Measurements from ENCODE around the gene TNNI3. TPM values are rescaled to one million over a fixed set of nuclear protein-coding genes. Genes with fewer than 3 reads are reported as not detected.

TNNI3 gene
- total and polyA plus RNA-seq, 10 of the 15 experiments (the other 5 are each of a cell fraction or from before 2014, with no cell fraction given), result not detected

GRCh38 chr19:55197528-55197927 is 40.0 kb upstream of the TNNI3 start:
- Histone ChIP-seq H3K4me3 (no peak overlapping the region), H3K9ac (ENCODE audit: control insufficient read depth, insufficient read depth, low read length) (no peak overlapping the region), H3K36me3 (ENCODE audit: control insufficient read depth in 2 of 2, insufficient read depth in 2 of 2, low read length in 1 of 2) (no peaks in the 10 kb centered on the region), H3K4me2 (ENCODE audit: control insufficient read depth, insufficient read depth) (no peak overlapping the region), H3K27ac (ENCODE audit: control insufficient read depth, insufficient read depth) (no peak overlapping the region), H3K4me1 (ENCODE audit: control insufficient read depth, insufficient read depth, low read length) (no peaks in the 10 kb centered on the region), H3K9me3 (replicated peaks; ENCODE audit: control insufficient read depth, insufficient read depth, low read length) (no peaks in the 10 kb centered on the region), H4K20me1 (ENCODE audit: control insufficient read depth, insufficient read depth) (no peaks in the 10 kb centered on the region), H3K27me3 (replicated peaks in 1 of 2; ENCODE audit: control insufficient read depth in 2 of 2, insufficient read depth in 2 of 2, low read length in 1 of 2) (no peaks in the 10 kb centered on the region; a peak in 1 of 4 replicates), H2AFZ (ENCODE audit: control insufficient read depth, low read depth, low read length) (no peak overlapping the region), H3K79me2 (ENCODE audit: control insufficient read depth, insufficient read depth, low read length) (no peaks in the 10 kb centered on the region)
- TF ChIP-seq MYC (IDR thresholded peaks at IDR 0.05; ENCODE audit: insufficient read depth, insufficient read length, insufficient replicate concordance, low read length, severe bottlenecking) (no peak), HCFC1 (IDR thresholded peaks at IDR 0.05; ENCODE audit: low read length) (peak; percentile 86), YY1 (IDR thresholded peaks at IDR 0.05; ENCODE audit: low read depth, low read length) (0 out of 2 replicates have a peak, but pooled peaks have one; percentile 32), SMAD1 (IDR thresholded peaks at IDR 0.05; ENCODE audit: low read depth, partially characterized antibody) (no peak), BCL3 (IDR thresholded peaks at IDR 0.05; ENCODE audit: borderline replicate concordance, insufficient read depth, low read depth, low read length, poor library complexity, severe bottlenecking) (no peak), NR2C1 (IDR thresholded peaks at IDR 0.05) (no peak), ZNF217 (IDR thresholded peaks at IDR 0.05) (no peak), IKZF1 (conservative IDR thresholded peaks at IDR 0.05) (no peak; the same call in 1 of the 2 replicates), EZH2 (IDR thresholded peaks at IDR 0.05; ENCODE audit: borderline replicate concordance, control insufficient read depth, low read depth, low read length) (no peak), MYB (IDR thresholded peaks at IDR 0.05; ENCODE audit: borderline replicate concordance, low read depth, low read length) (no peak), CREM (IDR thresholded peaks at IDR 0.05; ENCODE audit: low read depth) (peak; percentile 71; the same call in 1 of the 2 replicates), CBFB (IDR thresholded peaks at IDR 0.05; ENCODE audit: low read depth) (no peak), SIX5 (IDR thresholded peaks at IDR 0.05; ENCODE audit: low read depth, low read length, severe bottlenecking) (peak; percentile 95), MLLT1 (IDR thresholded peaks at IDR 0.05) (no peak), SMC3 (IDR thresholded peaks at IDR 0.05; ENCODE audit: borderline replicate concordance, low read length) (no peak), SPI1 (IDR thresholded peaks at IDR 0.05; ENCODE audit: borderline replicate concordance, insufficient read depth, low read depth, low read length) (no peak), MEF2A (IDR thresholded peaks at IDR 0.05; ENCODE audit: insufficient read depth, low read depth, low read length) (no peak), HDGF (IDR thresholded peaks at IDR 0.05) (no peak), SIN3A (IDR thresholded peaks at IDR 0.05; ENCODE audit: low read depth, low read length) (no peak), BRCA1 (IDR thresholded peaks at IDR 0.05; ENCODE audit: low read depth, low read length) (no peak), ATF3 (IDR thresholded peaks at IDR 0.05; ENCODE audit: borderline replicate concordance, extremely low read depth, low read depth, low read length) (peak; percentile 21; the same call in 1 of the 2 replicates), CREB1 (IDR thresholded peaks at IDR 0.05; ENCODE audit: low read depth) (peak; percentile 77)
- in situ Hi-C loops (cut with MboI), result no loop called here
- 23% methylated on average over 4 of the region's 4 CpGs for WGBS (ENCODE audit: insufficient coverage, insufficient replicate concordance, low lambda C conversion rate, missing lambda C conversion rate)
- POLR2A ChIA-PET, result no interaction called here
- RAD21 ChIA-PET (ENCODE audit: unreplicated experiment), result no interaction called here
- SMC1A ChIA-PET (ENCODE audit: uncharacterized antibody, unreplicated experiment), result no interaction called here
- CTCF ChIA-PET, result no interaction called here
- BruUV-seq (replicated peaks), result no TSS peak
- FAIRE-seq (no peak), DNase-seq (ENCODE audit: low read depth, low spot score) (no peak), ATAC-seq (peak; percentile 59)
- intact Hi-C loops (cut with micrococcal nuclease; ENCODE audit: unreplicated experiment), result no loop called here

Data from GM12878 (cell line).